ENCODE measurements around the gene FDX2. TPM values are rescaled to one million over a fixed set of nuclear protein-coding genes. Genes with fewer than 3 reads are reported as not detected.
A peak's percentile ranks its signal among the peaks of the same experiment; 100 is the strongest.

The FDX2 gene
- 10 to 100 TPM; 33.9 to 47.3 (median 38.5) TPM for total RNA-seq (2021; fragmentation: NEBNext Ultra II Directional; extraction: Animal tissue kit (Norgen Biotek cat#: 25700))
- long read RNA-seq, transcript FDX2-202 (5 exons, 1,012 nt) = major isoform, 24 of 50 reads
- long read RNA-seq, transcript FDX2-203 (4 exons, 635 nt) = minor isoform, 18 of 50 reads
- long read RNA-seq, partial matches to known transcripts = 6 of 50 reads
- long read RNA-seq, other reads (novel, unspliced or antisense) = 0 of 50 reads

DNA sequence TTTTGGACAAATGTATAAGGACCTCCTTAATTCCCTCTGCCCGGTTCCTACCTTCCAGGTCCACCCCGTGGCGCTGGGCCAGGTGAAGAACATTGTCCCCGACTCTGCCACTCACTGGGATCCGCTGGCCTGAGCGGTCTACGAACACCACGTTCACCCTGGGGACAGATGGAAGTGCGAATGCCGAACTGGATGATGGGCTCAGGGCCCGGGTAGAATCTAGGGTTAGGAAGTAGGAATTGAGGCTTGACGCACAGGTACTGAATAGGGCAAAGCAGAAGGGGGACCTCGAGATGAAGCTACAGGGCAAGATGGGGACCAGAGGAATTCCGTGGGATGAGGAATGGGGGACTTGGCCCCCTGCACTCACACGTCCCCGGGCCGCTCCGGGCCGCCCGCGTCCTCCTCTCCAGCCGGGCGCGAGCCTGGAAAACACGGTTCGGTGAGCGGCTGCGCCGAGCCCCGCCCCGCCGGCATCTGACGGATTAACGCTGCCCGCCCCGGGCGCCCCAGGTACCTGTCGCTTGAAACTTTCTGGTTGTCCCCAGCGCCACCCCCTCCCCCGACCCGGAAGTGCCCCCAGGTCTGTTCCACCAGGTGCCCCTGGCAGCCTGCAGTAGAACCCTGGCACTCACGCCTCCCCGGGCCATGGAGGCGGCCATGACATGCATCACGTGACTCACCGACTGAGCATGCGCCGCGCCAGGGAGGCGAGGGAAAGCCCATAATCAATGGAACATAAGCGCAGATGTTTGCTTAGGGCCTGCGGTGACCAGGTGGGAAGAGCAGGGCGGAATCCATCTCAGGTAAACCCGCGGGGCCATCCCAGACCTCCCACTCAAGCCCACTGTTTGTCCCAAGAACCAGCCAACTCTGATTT, at the start of gene FDX2:
FDX2 (minus strand) TSS at position 681 of the 880 bp plus-strand sequence; CDS start at position 662, 19 bp downstream.
- Mint-ChIP-seq H3K27me3 (ENCODE audit: insufficient read depth) (peaks cover 3% of the 10 kb centered on the region), H3K4me3 (peak within 1 kb of the TSS; percentile 96), H3K4me1 (ENCODE audit: low read depth) (peaks cover 21% of the 10 kb centered on the region), H3K27ac (peak within 1 kb of the TSS; percentile 82), H3K9me3 (no peaks in the 10 kb centered on the region), H3K36me3 (ENCODE audit: low read depth) (peaks cover 11% of the 10 kb centered on the region; the same call in 1 of the 2 replicates)
- TF ChIP-seq, protein P1, sequence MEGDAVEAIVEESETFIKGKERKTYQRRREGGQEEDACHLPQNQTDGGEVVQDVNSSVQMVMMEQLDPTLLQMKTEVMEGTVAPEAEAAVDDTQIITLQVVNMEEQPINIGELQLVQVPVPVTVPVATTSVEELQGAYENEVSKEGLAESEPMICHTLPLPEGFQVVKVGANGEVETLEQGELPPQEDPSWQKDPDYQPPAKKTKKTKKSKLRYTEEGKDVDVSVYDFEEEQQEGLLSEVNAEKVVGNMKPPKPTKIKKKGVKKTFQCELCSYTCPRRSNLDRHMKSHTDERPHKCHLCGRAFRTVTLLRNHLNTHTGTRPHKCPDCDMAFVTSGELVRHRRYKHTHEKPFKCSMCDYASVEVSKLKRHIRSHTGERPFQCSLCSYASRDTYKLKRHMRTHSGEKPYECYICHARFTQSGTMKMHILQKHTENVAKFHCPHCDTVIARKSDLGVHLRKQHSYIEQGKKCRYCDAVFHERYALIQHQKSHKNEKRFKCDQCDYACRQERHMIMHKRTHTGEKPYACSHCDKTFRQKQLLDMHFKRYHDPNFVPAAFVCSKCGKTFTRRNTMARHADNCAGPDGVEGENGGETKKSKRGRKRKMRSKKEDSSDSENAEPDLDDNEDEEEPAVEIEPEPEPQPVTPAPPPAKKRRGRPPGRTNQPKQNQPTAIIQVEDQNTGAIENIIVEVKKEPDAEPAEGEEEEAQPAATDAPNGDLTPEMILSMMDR (IDR thresholded peaks at IDR 0.05) = no peak
- peak; percentile 69 for DNase-seq

DNA sequence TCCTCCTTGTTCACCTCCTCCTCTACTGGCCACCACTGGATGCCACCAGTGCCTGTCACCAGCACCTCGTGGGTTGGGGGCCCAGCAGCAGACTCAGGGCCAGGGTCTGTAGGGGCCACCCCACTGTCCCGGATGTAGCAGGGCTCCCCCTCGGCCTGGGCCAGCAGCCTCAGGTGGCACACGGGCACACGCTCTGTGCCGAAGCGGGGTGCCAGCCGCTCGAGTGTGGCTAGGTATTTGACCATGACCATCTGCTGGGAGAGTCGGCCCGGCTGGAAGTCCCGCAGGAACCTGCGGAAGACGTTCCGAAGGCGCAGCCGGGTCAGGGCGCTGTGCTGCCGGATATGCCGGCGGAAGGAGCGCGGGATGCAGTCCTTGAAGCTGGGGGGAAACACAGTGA, 49.7 kb upstream of the FDX2 start:
- no peaks in the 10 kb centered on the region for H3K4me1 Mint-ChIP-seq (ENCODE audit: low read depth)
- H3K27ac Mint-ChIP-seq = no peak overlapping the region
- H3K27me3 Mint-ChIP-seq (ENCODE audit: insufficient read depth) = no peaks in the 10 kb centered on the region; the same call in 1 of the 2 replicates
- peaks cover 23% of the 10 kb centered on the region for H3K36me3 Mint-ChIP-seq (ENCODE audit: low read depth)
- no peak for DNase-seq
- H3K4me3 Mint-ChIP-seq = no peak overlapping the region
- TF ChIP-seq, protein P1 (IDR thresholded peaks at IDR 0.05) = no peak
- no peaks in the 10 kb centered on the region for H3K9me3 Mint-ChIP-seq

DNA sequence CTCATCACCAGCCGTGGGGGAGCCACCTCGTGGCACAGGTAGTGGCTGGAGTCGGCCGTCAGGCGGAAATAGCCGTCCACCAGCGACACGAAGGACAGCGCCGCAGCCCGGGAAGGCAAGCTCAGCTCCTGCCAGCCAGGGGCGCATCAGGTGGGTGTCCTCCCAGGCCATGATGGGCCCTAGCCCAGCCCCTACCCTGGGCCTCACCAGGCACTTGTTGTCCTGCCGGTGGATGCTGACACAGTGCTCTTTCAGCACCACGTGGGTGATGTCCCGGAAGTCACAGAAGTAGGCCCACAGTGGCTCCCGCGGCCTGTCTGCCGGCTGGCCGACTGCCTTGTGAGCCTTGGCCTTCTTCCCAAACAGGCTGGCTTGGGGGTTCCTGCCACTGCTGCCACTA, 48.8 kb upstream of the FDX2 start:
- TF ChIP-seq, protein P1 (IDR thresholded peaks at IDR 0.05) = no peak
- H3K27ac Mint-ChIP-seq = no peak overlapping the region
- H3K27me3 Mint-ChIP-seq (ENCODE audit: insufficient read depth) = no peaks in the 10 kb centered on the region; the same call in 1 of the 2 replicates
- no peak for DNase-seq
- H3K36me3 Mint-ChIP-seq (ENCODE audit: low read depth) = peaks cover 21% of the 10 kb centered on the region
- H3K4me1 Mint-ChIP-seq (ENCODE audit: low read depth) = no peaks in the 10 kb centered on the region
- no peaks in the 10 kb centered on the region for H3K9me3 Mint-ChIP-seq
- no peak overlapping the region for H3K4me3 Mint-ChIP-seq

DNA sequence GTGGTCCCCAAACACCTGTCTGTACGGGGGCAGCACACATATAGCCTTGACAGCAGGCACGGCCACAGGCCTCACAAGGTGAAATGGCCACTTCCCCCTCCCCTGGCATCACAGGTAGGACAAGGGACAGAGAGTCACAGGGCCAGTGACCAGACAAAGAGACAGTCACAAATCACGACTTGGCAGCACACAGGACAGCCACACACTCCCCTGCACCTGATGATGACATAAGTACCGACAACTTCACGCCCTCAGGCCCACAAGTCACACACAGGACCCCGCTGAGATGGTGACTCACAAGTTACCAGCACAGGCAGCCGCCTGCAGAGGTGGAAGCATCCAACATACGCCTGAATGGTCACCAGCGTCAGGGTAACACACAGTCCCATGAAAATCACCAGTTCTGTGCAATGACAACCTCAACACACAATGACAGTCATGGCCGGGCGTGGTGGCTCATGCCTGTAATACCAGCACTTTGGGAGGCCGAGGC, 48.0 kb upstream of the FDX2 start:
- peaks cover 18% of the 10 kb centered on the region; the same call in 1 of the 2 replicates for H3K36me3 Mint-ChIP-seq (ENCODE audit: low read depth)
- H3K4me3 Mint-ChIP-seq = no peak overlapping the region
- H3K27me3 Mint-ChIP-seq (ENCODE audit: insufficient read depth) = peaks cover 4% of the 10 kb centered on the region
- DNase-seq = no peak
- no peak overlapping the region for H3K27ac Mint-ChIP-seq
- H3K9me3 Mint-ChIP-seq = no peaks in the 10 kb centered on the region
- no peaks in the 10 kb centered on the region for H3K4me1 Mint-ChIP-seq (ENCODE audit: low read depth)
- TF ChIP-seq, protein P1 (IDR thresholded peaks at IDR 0.05) = no peak

DNA sequence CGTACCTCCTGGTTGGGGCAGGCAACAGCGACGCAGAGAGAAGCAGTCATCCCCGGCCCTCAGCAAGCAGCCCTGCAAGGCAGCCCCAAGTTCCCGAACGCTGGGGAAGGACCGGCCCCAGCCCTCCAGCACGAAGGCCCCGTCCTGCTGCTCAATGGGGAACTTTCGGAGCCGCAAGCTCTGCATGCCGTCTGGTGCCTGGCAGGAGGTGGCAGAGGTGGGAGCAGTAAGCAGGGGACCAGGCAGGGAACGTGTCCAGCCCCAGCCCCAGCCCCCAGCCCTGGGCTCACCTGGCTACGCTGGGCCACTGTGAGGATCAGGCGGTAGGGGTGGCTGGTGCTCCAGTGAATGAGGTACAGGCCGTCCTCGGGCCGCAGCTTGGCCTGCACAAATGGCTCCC, 46.4 kb upstream of the FDX2 start:
- Mint-ChIP-seq H3K4me3 (no peak overlapping the region), H3K27me3 (ENCODE audit: insufficient read depth) (peaks cover 4% of the 10 kb centered on the region), H3K27ac (no peak overlapping the region), H3K9me3 (no peaks in the 10 kb centered on the region), H3K36me3 (ENCODE audit: low read depth) (peaks cover 7% of the 10 kb centered on the region; the same call in 1 of the 2 replicates), H3K4me1 (ENCODE audit: low read depth) (no peaks in the 10 kb centered on the region)
- TF ChIP-seq, protein P1 (IDR thresholded peaks at IDR 0.05) = no peak
- no peak for DNase-seq

Measured in HFFc6 (cell line).